Panc1 (cell line): Measurements from ENCODE around the gene ABCF3. TPM values are rescaled to one million over a fixed set of nuclear protein-coding genes. Genes with fewer than 3 reads are reported as not detected.

Experiments
- ATAC-seq: fragments of 200-7000 bp; cut with Tn5 transposase; 2 replicates; pipeline ENCODE4 v1.9.1; 2020; ENCODE audit warnings: mild to moderate bottlenecking, moderate library complexity
- BruUV-seq: library from RNA; stranded (reverse); fragments of 400-500 nt; replicated peaks from 2 replicates; lab custom pipeline; 2021; lab: Mats Ljungman, UMichigan
- CTCF ChIA-PET: fragments of 300-600 bp; sonication (Branson Sonifier 250); formaldehyde crosslinking; loops from one replicate; lab custom pipeline; 2022; ENCODE audit warnings: antibody characterized with exemption; lab: Charles Lee
- POLR2A ChIA-PET: fragments of 300-600 bp; sonication (Branson Sonifier 250); formaldehyde crosslinking; loops from one replicate; lab custom pipeline; 2022; ENCODE audit warnings: antibody characterized with exemption; lab: Charles Lee
- DNase-seq: peaks from one replicate; pipeline ENCODE4 v3.0.0-alpha.2; 2010; ENCODE audit warnings: low read depth, low spot score
- H3K27ac ChIP-seq: 2 replicates; pipeline ENCODE4 v1.5.1; 2011; ENCODE audit warnings: mild to moderate bottlenecking, low read length, inconsistent platforms
- H3K27me3 ChIP-seq: fragments of 200-500 bp; sonication (Bioruptor generic); 2 replicates; pipeline ENCODE4 v1.6.0; 2014; ENCODE audit warnings: low read length, inconsistent platforms; ENCODE audit not compliant: control insufficient read depth, insufficient read depth
- H3K36me3 ChIP-seq: fragments of 200-500 bp; sonication (Bioruptor generic); 2 replicates; pipeline ENCODE4 v1.5.1; 2014; ENCODE audit warnings: inconsistent platforms, mild to moderate bottlenecking, low read length, moderate library complexity; ENCODE audit not compliant: control insufficient read depth, insufficient read depth
- H3K4me1 ChIP-seq: 2 replicates; pipeline ENCODE4 v1.5.1; 2011; ENCODE audit warnings: inconsistent platforms, mild to moderate bottlenecking, low read length, moderate library complexity; ENCODE audit not compliant: control insufficient read depth, insufficient read depth
- H3K4me3 ChIP-seq, 2 experiments: 2 replicates each; pipeline ENCODE4 v1.5.1; 2011 to 2012; ENCODE audit warnings: low read depth in 2 of 2, low read length in 2 of 2, mild to moderate bottlenecking in 2 of 2, inconsistent platforms in 1 of 2, moderate library complexity in 1 of 2
- H3K9me3 ChIP-seq: fragments of 200-500 bp; sonication (Bioruptor generic); 2 replicates; pipeline ENCODE4 v1.5.1; 2014; ENCODE audit warnings: low read depth, mild to moderate bottlenecking, inconsistent platforms, low read length, moderate library complexity; ENCODE audit not compliant: control insufficient read depth, insufficient read depth
- POLR2AphosphoS5 ChIP-seq: IDR thresholded peaks from 2 replicates; pipeline ENCODE4 v1.6.1; 2012; ENCODE audit warnings: mild to moderate bottlenecking, low read depth, low read length, moderate library complexity
- SIN3A ChIP-seq: IDR thresholded peaks from 2 replicates; pipeline ENCODE4 v1.6.1; 2012; ENCODE audit warnings: low read depth, mild to moderate bottlenecking, low read length, moderate library complexity, borderline replicate concordance; ENCODE audit not compliant: insufficient read depth
- TCF7L2 ChIP-seq: IDR thresholded peaks from 2 replicates; pipeline ENCODE4 v1.6.1; 2011; ENCODE audit warnings: mild to moderate bottlenecking, low read depth, low read length, inconsistent platforms
- in situ Hi-C: cut with HindIII; loops from 2 replicates; pipeline ENCODE4 v1.10.0; 2016; ENCODE audit warnings: low sequenced_read_pairs, low pct_unique_long_range_greater_than_20kb
- intact Hi-C: fragments of 100-400 bp; cut with micrococcal nuclease; formaldehyde crosslinking; loops from one replicate; pipeline ENCODE4 v1.10.0; 2022; ENCODE audit not compliant: unreplicated experiment
- total RNA-seq: library from RNA; stranded (reverse); gene quantifications from one replicate; pipeline ENCODE4 v1.2.1, GENCODE V29; 2021; ENCODE audit not compliant: unreplicated experiment
- TF ChIP-seq, protein P1 (sequence below): fragments of 450-650 bp; IDR thresholded peaks from 2 replicates; pipeline ENCODE4 v1.5.1; 2017; ENCODE audit warnings: mild to moderate bottlenecking
- TF ChIP-seq, protein P2 (sequence below), 2 experiments: IDR thresholded peaks; 2 replicates each; pipeline ENCODE4 v1.6.1; 2011 to 2012; ENCODE audit warnings: low read depth in 2 of 2, control low read depth in 1 of 2, low read length in 1 of 2, mild to moderate bottlenecking in 1 of 2, moderate library complexity in 1 of 2; ENCODE audit not compliant: insufficient read depth in 1 of 2

ABCF3 gene
- total RNA-seq, 1 experiment from 2014 or later = 101 TPM

DNA sequence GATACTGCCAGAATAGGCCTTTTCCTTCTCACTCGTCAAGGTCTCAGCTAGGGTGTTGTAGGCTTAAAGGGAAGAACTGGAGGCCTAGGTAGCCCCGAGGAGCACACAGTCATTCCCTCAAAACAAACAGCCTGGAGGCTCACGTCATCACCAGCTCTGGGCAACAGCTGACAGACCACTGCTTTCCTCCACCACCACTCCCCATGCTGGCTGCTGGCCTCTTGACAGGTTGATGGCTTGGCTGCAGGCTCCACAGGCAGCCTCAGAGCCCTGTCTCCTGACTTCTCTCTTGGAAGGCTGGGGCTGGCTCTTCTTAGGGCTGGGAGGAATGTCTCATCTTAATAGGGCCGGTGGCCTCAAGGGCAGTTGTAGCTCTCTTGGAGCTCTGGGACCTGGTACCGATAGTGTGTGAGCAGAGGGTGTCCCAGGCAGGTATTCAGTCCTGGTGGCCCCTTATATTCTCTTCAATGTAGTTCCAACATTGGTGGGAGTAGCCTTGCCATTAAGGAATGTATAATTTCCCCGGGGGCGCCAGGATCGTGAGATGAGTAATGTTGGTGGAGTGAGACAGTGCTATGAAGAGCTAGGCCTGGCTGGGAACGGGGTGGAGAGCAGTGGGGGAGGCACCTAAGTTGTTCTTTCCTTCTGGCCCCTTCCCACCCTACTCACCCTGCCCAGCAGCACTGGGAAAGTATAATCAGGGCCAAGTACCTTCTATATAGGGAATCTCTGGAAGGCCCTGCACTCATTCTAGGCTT, 17.5 kb upstream of the ABCF3 start:
- TF ChIP-seq, protein P1, sequence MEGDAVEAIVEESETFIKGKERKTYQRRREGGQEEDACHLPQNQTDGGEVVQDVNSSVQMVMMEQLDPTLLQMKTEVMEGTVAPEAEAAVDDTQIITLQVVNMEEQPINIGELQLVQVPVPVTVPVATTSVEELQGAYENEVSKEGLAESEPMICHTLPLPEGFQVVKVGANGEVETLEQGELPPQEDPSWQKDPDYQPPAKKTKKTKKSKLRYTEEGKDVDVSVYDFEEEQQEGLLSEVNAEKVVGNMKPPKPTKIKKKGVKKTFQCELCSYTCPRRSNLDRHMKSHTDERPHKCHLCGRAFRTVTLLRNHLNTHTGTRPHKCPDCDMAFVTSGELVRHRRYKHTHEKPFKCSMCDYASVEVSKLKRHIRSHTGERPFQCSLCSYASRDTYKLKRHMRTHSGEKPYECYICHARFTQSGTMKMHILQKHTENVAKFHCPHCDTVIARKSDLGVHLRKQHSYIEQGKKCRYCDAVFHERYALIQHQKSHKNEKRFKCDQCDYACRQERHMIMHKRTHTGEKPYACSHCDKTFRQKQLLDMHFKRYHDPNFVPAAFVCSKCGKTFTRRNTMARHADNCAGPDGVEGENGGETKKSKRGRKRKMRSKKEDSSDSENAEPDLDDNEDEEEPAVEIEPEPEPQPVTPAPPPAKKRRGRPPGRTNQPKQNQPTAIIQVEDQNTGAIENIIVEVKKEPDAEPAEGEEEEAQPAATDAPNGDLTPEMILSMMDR = no peak
- TF ChIP-seq, protein P2, sequence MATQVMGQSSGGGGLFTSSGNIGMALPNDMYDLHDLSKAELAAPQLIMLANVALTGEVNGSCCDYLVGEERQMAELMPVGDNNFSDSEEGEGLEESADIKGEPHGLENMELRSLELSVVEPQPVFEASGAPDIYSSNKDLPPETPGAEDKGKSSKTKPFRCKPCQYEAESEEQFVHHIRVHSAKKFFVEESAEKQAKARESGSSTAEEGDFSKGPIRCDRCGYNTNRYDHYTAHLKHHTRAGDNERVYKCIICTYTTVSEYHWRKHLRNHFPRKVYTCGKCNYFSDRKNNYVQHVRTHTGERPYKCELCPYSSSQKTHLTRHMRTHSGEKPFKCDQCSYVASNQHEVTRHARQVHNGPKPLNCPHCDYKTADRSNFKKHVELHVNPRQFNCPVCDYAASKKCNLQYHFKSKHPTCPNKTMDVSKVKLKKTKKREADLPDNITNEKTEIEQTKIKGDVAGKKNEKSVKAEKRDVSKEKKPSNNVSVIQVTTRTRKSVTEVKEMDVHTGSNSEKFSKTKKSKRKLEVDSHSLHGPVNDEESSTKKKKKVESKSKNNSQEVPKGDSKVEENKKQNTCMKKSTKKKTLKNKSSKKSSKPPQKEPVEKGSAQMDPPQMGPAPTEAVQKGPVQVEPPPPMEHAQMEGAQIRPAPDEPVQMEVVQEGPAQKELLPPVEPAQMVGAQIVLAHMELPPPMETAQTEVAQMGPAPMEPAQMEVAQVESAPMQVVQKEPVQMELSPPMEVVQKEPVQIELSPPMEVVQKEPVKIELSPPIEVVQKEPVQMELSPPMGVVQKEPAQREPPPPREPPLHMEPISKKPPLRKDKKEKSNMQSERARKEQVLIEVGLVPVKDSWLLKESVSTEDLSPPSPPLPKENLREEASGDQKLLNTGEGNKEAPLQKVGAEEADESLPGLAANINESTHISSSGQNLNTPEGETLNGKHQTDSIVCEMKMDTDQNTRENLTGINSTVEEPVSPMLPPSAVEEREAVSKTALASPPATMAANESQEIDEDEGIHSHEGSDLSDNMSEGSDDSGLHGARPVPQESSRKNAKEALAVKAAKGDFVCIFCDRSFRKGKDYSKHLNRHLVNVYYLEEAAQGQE (IDR thresholded peaks at IDR 0.05; ENCODE audit: insufficient read depth in 1 of 2, low read depth in 2 of 2, low read length in 1 of 2) = no peak
- TF ChIP-seq SIN3A (no peak), TCF7L2 (no peak), POLR2AphosphoS5 (no peak)
- Histone ChIP-seq H3K27me3 (no peaks in the 10 kb centered on the region), H3K27ac (no peak overlapping the region), H3K4me3 (no peak overlapping the region), H3K36me3 (peaks cover 17% of the 10 kb centered on the region), H3K4me1 (no peaks in the 10 kb centered on the region), H3K9me3 (no peaks in the 10 kb centered on the region)
- intact Hi-C loops (no loop called here), in situ Hi-C loops (no loop called here)
- POLR2A ChIA-PET = no interaction called here
- ATAC-seq = peak; percentile 37
- no TSS peak for BruUV-seq
- CTCF ChIA-PET = no interaction called here
- DNase-seq = no peak

DNA sequence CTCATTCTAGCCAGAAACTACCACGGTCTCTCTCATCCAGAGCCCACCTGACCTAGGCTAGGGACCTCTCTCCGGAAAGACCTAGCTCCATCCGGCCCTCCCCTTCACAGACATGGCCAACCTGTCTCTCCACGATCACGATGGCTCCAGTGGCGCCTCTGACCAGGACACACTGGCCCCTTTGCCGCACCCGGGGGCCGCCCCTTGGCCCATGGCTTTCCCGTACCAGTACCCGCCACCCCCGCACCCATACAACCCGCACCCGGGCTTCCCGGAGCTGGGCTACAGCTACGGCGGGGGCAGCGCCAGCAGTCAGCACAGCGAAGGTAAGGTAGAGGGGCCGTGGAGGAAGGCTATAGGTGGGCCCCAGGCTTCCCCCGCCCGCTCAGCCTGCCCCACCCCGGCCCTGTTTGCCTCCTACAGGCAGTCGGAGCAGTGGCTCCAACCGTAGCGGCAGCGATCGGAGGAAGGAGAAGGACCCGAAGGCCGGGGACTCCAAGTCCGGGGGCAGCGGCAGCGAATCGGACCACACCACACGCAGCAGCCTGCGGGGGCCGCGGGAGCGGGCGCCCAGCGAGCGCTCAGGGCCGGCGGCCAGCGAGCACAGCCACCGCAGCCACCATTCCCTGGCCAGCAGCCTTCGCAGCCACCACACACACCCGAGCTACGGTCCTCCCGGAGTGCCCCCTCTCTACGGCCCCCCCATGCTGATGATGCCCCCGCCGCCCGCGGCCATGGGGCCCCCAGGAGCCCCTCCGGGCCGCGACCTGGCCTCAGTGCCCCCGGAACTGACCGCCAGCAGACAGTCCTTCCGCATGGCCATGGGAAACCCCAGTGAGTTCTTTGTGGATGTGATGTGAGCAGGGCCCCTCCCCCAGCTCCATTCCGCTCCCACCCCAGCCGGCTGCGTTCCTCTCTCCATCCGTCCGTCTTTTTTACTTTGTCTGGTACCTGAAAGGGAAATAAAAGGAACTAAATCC, 15.8 kb upstream of the ABCF3 start:
- Histone ChIP-seq H3K4me3 (no peak overlapping the region), H3K27me3 (no peaks in the 10 kb centered on the region), H3K4me1 (peaks cover 4% of the 10 kb centered on the region; the same call in 1 of the 2 replicates), H3K36me3 (peaks cover 15% of the 10 kb centered on the region), H3K9me3 (no peaks in the 10 kb centered on the region), H3K27ac (no peak overlapping the region)
- TF ChIP-seq SIN3A (no peak), POLR2AphosphoS5 (no peak), TCF7L2 (no peak)
- TF ChIP-seq, protein P1 = no peak
- TF ChIP-seq, protein P2 (IDR thresholded peaks at IDR 0.05; ENCODE audit: insufficient read depth in 1 of 2, low read depth in 2 of 2, low read length in 1 of 2) = no peak
- ATAC-seq (no peak), DNase-seq (no peak)
- POLR2A ChIA-PET = no interaction called here
- BruUV-seq = no TSS peak
- in situ Hi-C loops (no loop called here), intact Hi-C loops (no loop called here)
- CTCF ChIA-PET = no interaction called here
